NT2/D1 (cell line): ENCODE measurements around the gene HSD17B14.

Experiments
- SUZ12 ChIP-seq: IDR thresholded peaks from 2 replicates; pipeline ENCODE4 v1.6.1; 2011; ENCODE audit not compliant: insufficient read length, insufficient read depth; ENCODE audit errors: extremely low read depth
- YY1 ChIP-seq: IDR thresholded peaks from 2 replicates; pipeline ENCODE4 v1.6.1; 2011; ENCODE audit not compliant: insufficient read length, insufficient read depth
- ZNF274 ChIP-seq: IDR thresholded peaks from 2 replicates; pipeline ENCODE4 v1.6.1; 2011; ENCODE audit warnings: mild to moderate bottlenecking, low read depth, low read length

GRCh38 chr19:48830965-48831364 lies 5.3 kb downstream of the HSD17B14 start:
- TF ChIP-seq YY1 = no peak
- TF ChIP-seq ZNF274 = no peak
- TF ChIP-seq SUZ12 = no peak
